Neuronal stem cell (in vitro differentiated cells): ENCODE measurements around the gene USP50.

ENCODE experiments used
- DNase-seq: peaks from one replicate; pipeline ENCODE4 v3.0.0-alpha.2; 2013; ENCODE audit warnings: low spot score
- H2AFZ ChIP-seq: one replicate; pipeline ENCODE4 v1.6.1; 2013; ENCODE audit warnings: mild to moderate bottlenecking, low read length, inconsistent platforms
- H2AK5ac ChIP-seq: 2 replicates; pipeline ENCODE4 v1.6.1; 2013; ENCODE audit warnings: low read depth, mild to moderate bottlenecking, inconsistent platforms, low read length, moderate library complexity, mixed read lengths
- H2BK120ac ChIP-seq: 2 replicates; pipeline ENCODE4 v1.6.1; 2013; ENCODE audit warnings: low read depth, mild to moderate bottlenecking, inconsistent platforms, low read length, moderate library complexity, mixed read lengths
- H2BK12ac ChIP-seq: one replicate; pipeline ENCODE4 v1.6.1; 2013; ENCODE audit warnings: low read length, inconsistent platforms
- H2BK15ac ChIP-seq: 2 replicates; pipeline ENCODE4 v1.6.1; 2013; ENCODE audit warnings: mild to moderate bottlenecking, low read length, inconsistent platforms, mixed read lengths
- H2BK5ac ChIP-seq: one replicate; pipeline ENCODE4 v1.6.1; 2013; ENCODE audit warnings: inconsistent platforms, mild to moderate bottlenecking, low read length, moderate library complexity
- H3K14ac ChIP-seq: one replicate; pipeline ENCODE4 v1.6.1; 2013; ENCODE audit warnings: low read length, inconsistent platforms
- H3K18ac ChIP-seq: 2 replicates; pipeline ENCODE4 v1.6.1; 2013; ENCODE audit warnings: low read length, inconsistent platforms
- H3K23ac ChIP-seq: 2 replicates; pipeline ENCODE4 v1.6.1; 2013; ENCODE audit warnings: low read depth, mild to moderate bottlenecking, mixed read lengths, low read length, inconsistent platforms; ENCODE audit not compliant: poor library complexity
- H3K27ac ChIP-seq: replicated peaks from 3 replicates; pipeline ENCODE4 v1.5.1; 2013; ENCODE audit warnings: low read length, inconsistent platforms
- H3K27me3 ChIP-seq, 3 experiments: 2 replicates each; pipeline ENCODE4 v1.6.1; 2013; ENCODE audit warnings: low read length in 3 of 3, mild to moderate bottlenecking in 2 of 3, inconsistent platforms in 1 of 3, low read depth in 1 of 3, mixed read lengths in 1 of 3, moderate library complexity in 1 of 3; ENCODE audit not compliant: control insufficient read depth in 3 of 3, insufficient read depth in 3 of 3
- H3K36me3 ChIP-seq, 2 donors: replicated peaks in 1 of 2; 2 replicates each; pipeline ENCODE4 v1.6.1; 2013; ENCODE audit warnings: low read length in 2 of 2; ENCODE audit not compliant: control insufficient read depth in 2 of 2, insufficient read depth in 2 of 2
- H3K4ac ChIP-seq: 2 replicates; pipeline ENCODE4 v1.6.1; 2013; ENCODE audit warnings: inconsistent platforms, mild to moderate bottlenecking, low read length, moderate library complexity
- H3K4me1 ChIP-seq, 2 donors: 1 replicate in 1 of 2; 2 replicates in 1 of 2; pipeline ENCODE4 v1.6.1; 2013; ENCODE audit warnings: low read length in 2 of 2, low read depth in 1 of 2; ENCODE audit not compliant: control insufficient read depth in 2 of 2, insufficient read depth in 1 of 2
- H3K4me2 ChIP-seq: one replicate; pipeline ENCODE4 v1.6.1; 2013; ENCODE audit warnings: mild to moderate bottlenecking, low read length, inconsistent platforms; ENCODE audit not compliant: insufficient read depth, poor library complexity, severe bottlenecking
- H3K4me3 ChIP-seq, 2 donors: 2 replicates each; pipeline ENCODE4 v1.5.1; 2013; ENCODE audit warnings: low read length in 2 of 2, mild to moderate bottlenecking in 2 of 2, inconsistent platforms in 1 of 2, moderate library complexity in 1 of 2
- H3K79me1 ChIP-seq: one replicate; pipeline ENCODE4 v1.6.1; 2013; ENCODE audit warnings: low read depth, mild to moderate bottlenecking, inconsistent platforms, low read length, moderate library complexity
- H3K9ac ChIP-seq: one replicate; pipeline ENCODE4 v1.6.1; 2013; ENCODE audit warnings: mild to moderate bottlenecking, low read depth, low read length, inconsistent platforms; ENCODE audit not compliant: poor library complexity
- H3K9me3 ChIP-seq, 2 donors: replicated peaks in 1 of 2; 2 replicates each; pipeline versions ENCODE3 to v1.6.1; 2013; ENCODE audit warnings: low read length in 2 of 2, mild to moderate bottlenecking in 2 of 2, inconsistent platforms in 1 of 2, low read depth in 1 of 2, mixed read lengths in 1 of 2, moderate library complexity in 1 of 2; ENCODE audit not compliant: control insufficient read depth in 2 of 2, insufficient read depth in 1 of 2
- H4K8ac ChIP-seq: one replicate; pipeline ENCODE4 v1.6.1; 2013; ENCODE audit warnings: low read depth, mild to moderate bottlenecking, inconsistent platforms, low read length, moderate library complexity
- H4K91ac ChIP-seq: one replicate; pipeline ENCODE4 v1.6.1; 2013; ENCODE audit warnings: low read length, low read depth, mild to moderate bottlenecking, inconsistent platforms; ENCODE audit not compliant: poor library complexity
- WGBS, 2 donors: extraction: QIAGEN DNeasy Blood & Tissue Kit; methylation state at CpG; one replicate each; pipeline ENCODE4 v1.1.7; 2013; ENCODE audit warnings: missing lambda C conversion rate in 2 of 2, mixed read lengths in 1 of 2; ENCODE audit not compliant: insufficient read length in 2 of 2, insufficient replicate concordance in 1 of 2; ENCODE audit errors: extremely low coverage in 2 of 2; 5-methylcytosine and 5-hydroxymethylcytosine counted together

The USP50 gene

DNA sequence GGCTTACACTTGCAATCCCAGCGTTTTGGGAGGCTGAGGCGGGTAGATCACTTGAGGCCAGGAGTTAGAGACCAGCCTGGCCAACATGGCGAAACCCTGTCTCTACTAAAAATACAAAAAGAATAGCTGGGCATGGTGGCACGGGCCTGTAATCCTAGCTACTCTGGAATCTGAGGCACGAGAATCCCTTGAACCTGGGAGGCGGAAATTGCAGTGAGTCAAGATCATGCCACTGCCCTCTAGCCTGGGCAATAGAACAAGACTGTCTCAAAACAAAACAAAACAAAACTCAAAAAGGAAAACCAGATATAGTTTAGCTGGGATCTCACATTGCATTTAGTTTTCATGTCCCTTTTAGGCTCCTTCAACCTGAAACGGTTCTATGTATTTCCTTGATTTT lies 2.9 kb upstream of the USP50 start:
- WGBS, 2 donors, result no CpG with 5 or more reads among the region's 7 CpGs
- H2AFZ ChIP-seq, result no peak overlapping the region
- no peak overlapping the region for H2BK12ac ChIP-seq
- no peak overlapping the region for H3K27ac ChIP-seq
- no peaks in the 10 kb centered on the region for H3K79me1 ChIP-seq
- H3K4me2 ChIP-seq, result no peak overlapping the region
- H2BK5ac ChIP-seq, result no peak overlapping the region
- no peak overlapping the region for H3K9ac ChIP-seq
- no peaks in the 10 kb centered on the region for H3K36me3 ChIP-seq
- H2BK15ac ChIP-seq, result no peak overlapping the region
- no peaks in the 10 kb centered on the region for H3K27me3 ChIP-seq
- no peak overlapping the region for H3K4me3 ChIP-seq
- H3K14ac ChIP-seq, result no peak overlapping the region
- no peak overlapping the region for H3K4ac ChIP-seq
- peaks cover 0 to 2% of the 10 kb centered on the region in 2 donors for H3K4me1 ChIP-seq
- H2BK120ac ChIP-seq, result no peak overlapping the region
- no peak overlapping the region for H3K23ac ChIP-seq
- H3K18ac ChIP-seq, result no peak overlapping the region
- no peak overlapping the region for H4K8ac ChIP-seq
- no peak for DNase-seq
- H3K9me3 ChIP-seq, result no peaks in the 10 kb centered on the region
- no peak overlapping the region for H4K91ac ChIP-seq
- H2AK5ac ChIP-seq, result no peak overlapping the region

DNA sequence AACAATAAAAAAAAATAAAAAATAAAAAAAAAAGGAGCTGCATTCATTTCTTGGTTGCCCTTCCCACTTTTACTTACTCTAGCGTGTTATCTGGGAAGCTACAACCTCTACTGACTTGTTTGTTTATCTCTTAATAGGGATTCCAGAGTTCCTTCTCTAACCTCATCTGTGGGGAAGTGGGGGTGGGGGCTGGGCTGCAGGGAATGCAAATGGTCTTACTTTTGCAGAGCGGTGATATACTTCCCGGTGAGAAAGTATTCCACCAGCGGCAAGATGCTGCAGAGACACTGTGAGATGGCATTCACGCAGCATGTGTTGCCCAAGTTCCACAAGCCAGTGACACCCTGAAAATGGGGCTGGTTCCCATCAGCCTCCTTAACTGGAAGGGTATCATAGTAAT lies 2.1 kb downstream of the USP50 start:
- H3K4me2 ChIP-seq, result no peak overlapping the region
- no peaks in the 10 kb centered on the region for H3K27me3 ChIP-seq
- H3K4me1 ChIP-seq, result peaks cover 0 to 2% of the 10 kb centered on the region in 2 donors
- peaks cover 2% of the 10 kb centered on the region for H3K79me1 ChIP-seq
- no peak overlapping the region for H3K4me3 ChIP-seq
- H3K9ac ChIP-seq, result no peak overlapping the region
- no peaks in the 10 kb centered on the region for H3K36me3 ChIP-seq
- H2AK5ac ChIP-seq, result no peak overlapping the region
- no peak overlapping the region for H3K14ac ChIP-seq
- no peak overlapping the region for H3K23ac ChIP-seq
- WGBS, 2 donors, result no CpG with 5 or more reads among the region's 5 CpGs
- no peak overlapping the region for H2BK120ac ChIP-seq
- no peak overlapping the region for H2BK5ac ChIP-seq
- H2AFZ ChIP-seq, result no peak overlapping the region
- H4K91ac ChIP-seq, result no peak overlapping the region
- no peak overlapping the region for H2BK12ac ChIP-seq
- H3K4ac ChIP-seq, result no peak overlapping the region
- no peak overlapping the region for H2BK15ac ChIP-seq
- no peak overlapping the region for H3K18ac ChIP-seq
- no peak overlapping the region for H3K27ac ChIP-seq
- no peak for DNase-seq
- no peak overlapping the region for H4K8ac ChIP-seq
- H3K9me3 ChIP-seq, result no peaks in the 10 kb centered on the region

DNA sequence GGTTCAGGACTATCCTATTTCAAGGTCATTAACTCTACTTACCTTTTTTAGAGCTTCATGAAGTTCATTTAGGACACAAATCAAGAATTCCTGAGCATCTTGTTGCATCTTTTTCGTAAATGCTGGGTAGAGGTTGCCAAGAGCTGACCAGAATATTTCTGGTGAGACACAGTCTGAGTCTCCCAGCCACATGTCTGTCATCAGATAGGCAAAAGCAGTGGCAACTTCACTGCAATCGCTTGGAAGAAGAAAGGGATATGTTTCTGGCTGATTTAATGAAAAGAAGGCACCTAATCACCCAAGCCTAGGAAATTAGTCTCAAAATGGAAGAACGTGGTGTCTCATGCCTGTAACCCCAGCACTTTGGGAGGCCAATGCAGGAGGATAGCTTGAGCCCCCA lies 2.9 kb downstream of the USP50 start:
- Histone ChIP-seq H3K4me3 (no peak overlapping the region), H3K14ac (no peak overlapping the region), H3K18ac (no peak overlapping the region), H3K4ac (no peak overlapping the region), H3K79me1 (peaks cover 3% of the 10 kb centered on the region), H2AK5ac (no peak overlapping the region), H2BK5ac (no peak overlapping the region), H3K4me2 (no peak overlapping the region), H3K4me1 (peaks cover 0 to 2% of the 10 kb centered on the region in 2 donors), H3K23ac (no peak overlapping the region), H3K27ac (no peak overlapping the region), H3K9ac (no peak overlapping the region), H2BK12ac (no peak overlapping the region), H3K36me3 (no peaks in the 10 kb centered on the region), H2AFZ (no peak overlapping the region), H2BK120ac (no peak overlapping the region), H3K9me3 (no peaks in the 10 kb centered on the region), H2BK15ac (no peak overlapping the region), H4K91ac (no peak overlapping the region), H3K27me3 (no peaks in the 10 kb centered on the region), H4K8ac (no peak overlapping the region)
- no CpG with 5 or more reads among the region's 3 CpGs for WGBS, 2 donors
- DNase-seq, result no peak

DNA sequence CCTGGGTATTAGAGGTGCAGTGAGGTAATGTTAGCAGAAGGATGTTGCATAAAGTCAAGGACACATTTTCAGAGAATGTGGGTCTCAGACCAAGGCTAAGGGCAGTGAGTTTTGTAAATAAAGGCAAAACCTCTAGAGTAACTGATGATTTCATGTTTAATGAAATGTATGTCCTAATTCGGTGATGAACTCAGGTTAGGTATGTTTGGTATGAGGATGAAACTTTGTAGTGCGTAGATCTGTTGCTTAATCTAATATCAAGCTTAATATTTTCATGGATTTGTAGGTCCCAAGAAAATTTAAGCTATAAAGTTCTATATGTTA lies 3.6 kb downstream of the USP50 start:
- Histone ChIP-seq H3K4me1 (peaks cover 0 to 2% of the 10 kb centered on the region in 2 donors), H4K91ac (no peak overlapping the region), H2AK5ac (no peak overlapping the region), H3K79me1 (peaks cover 3% of the 10 kb centered on the region), H3K9me3 (no peaks in the 10 kb centered on the region), H3K9ac (no peak overlapping the region), H2BK12ac (no peak overlapping the region), H2BK120ac (no peak overlapping the region), H3K4ac (no peak overlapping the region), H3K27ac (no peak overlapping the region), H3K4me2 (no peak overlapping the region), H3K36me3 (no peaks in the 10 kb centered on the region), H3K18ac (no peak overlapping the region), H3K23ac (no peak overlapping the region), H2BK5ac (no peak overlapping the region), H2AFZ (no peak overlapping the region), H3K4me3 (no peak overlapping the region), H4K8ac (no peak overlapping the region), H3K27me3 (no peaks in the 10 kb centered on the region), H3K14ac (no peak overlapping the region), H2BK15ac (no peak overlapping the region)
- no CpG with 5 or more reads among the region's 2 CpGs for WGBS, 2 donors
- DNase-seq, result no peak
